ENCODE results near the gene MAGI2. TPM values are rescaled to one million over a fixed set of nuclear protein-coding genes. Genes with fewer than 3 reads are reported as not detected.

Gene MAGI2
- total RNA-seq, 1 experiment from 2014 or later: 14.3 TPM

DNA sequence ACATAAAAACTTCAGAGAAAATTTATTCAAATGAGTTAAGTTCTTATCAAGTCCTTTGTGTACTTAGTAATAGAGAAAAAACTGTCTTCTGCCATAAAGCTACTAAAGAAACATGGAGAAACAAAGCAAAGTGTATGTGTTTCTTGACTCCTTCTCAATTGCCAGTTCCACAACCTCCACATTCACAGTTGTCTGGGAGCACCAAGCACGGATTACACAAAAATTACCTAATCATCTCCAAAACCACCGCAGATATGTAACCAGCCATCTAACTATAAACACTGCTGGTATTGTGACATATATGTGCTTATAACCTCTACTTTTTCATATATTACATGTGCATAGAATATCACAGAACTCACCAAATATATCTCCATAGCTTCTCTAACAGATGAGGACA, 23.1 kb downstream of the MAGI2 start:
- H4K8ac ChIP-seq (replicated peaks; ENCODE audit: insufficient read length, low read depth, low read length): no peak overlapping the region
- no peak overlapping the region for H3K23ac ChIP-seq (ENCODE audit: insufficient read length, low read depth, low read length)
- no peak overlapping the region for H3T11ph ChIP-seq (ENCODE audit: low read length)
- Mint-ChIP-seq H3K27me3 (ENCODE audit: low read depth) (peaks cover 5% of the 10 kb centered on the region), H3K4me3 (no peak overlapping the region), H3K27ac (no peak overlapping the region), H3K36me3 (ENCODE audit: insufficient read depth in 1 of 3, low read depth in 3 of 3) (no peaks in the 10 kb centered on the region), H3K4me1 (no peaks in the 10 kb centered on the region), H3K9me3 (no peaks in the 10 kb centered on the region)
- H2AFZ ChIP-seq (ENCODE audit: low read length): no peak overlapping the region
- no peak overlapping the region for H4K5ac ChIP-seq (ENCODE audit: insufficient read length, low read depth, low read length)
- H4K20me1 ChIP-seq (ENCODE audit: control insufficient read depth, insufficient read depth, insufficient read length): no peaks in the 10 kb centered on the region
- H3K56ac ChIP-seq (ENCODE audit: insufficient read length, low read depth, low read length): no peak overlapping the region
- no peak for DNase-seq
- no peak overlapping the region for H2BK5ac ChIP-seq (ENCODE audit: insufficient read length, low read length)
- no peaks in the 10 kb centered on the region for H3K9me3 ChIP-seq (ENCODE audit: control insufficient read depth, low read depth, low read length)
- no peaks in the 10 kb centered on the region for H3K4me1 ChIP-seq (ENCODE audit: insufficient read depth, low read length)
- no peak overlapping the region for H2AK5ac ChIP-seq (ENCODE audit: insufficient read length, low read length)
- H3K27ac ChIP-seq (ENCODE audit: insufficient read length, low read depth, low read length): no peak overlapping the region
- no peaks in the 10 kb centered on the region for H3K79me1 ChIP-seq (ENCODE audit: insufficient read depth, low read depth, low read length, poor library complexity, severe bottlenecking)
- no peak overlapping the region for H3K18ac ChIP-seq (ENCODE audit: insufficient read length, low read depth, low read length)
- H2BK20ac ChIP-seq (ENCODE audit: low read depth, low read length, poor library complexity, severe bottlenecking): no peak overlapping the region
- H3K9ac ChIP-seq (ENCODE audit: extremely low read depth, insufficient read length, low read length): no peak overlapping the region
- H3K79me2 ChIP-seq (ENCODE audit: insufficient read depth, low read length): no peaks in the 10 kb centered on the region
- no peak overlapping the region for H2BK15ac ChIP-seq (ENCODE audit: low read depth, low read length)
- H3K4me2 ChIP-seq (ENCODE audit: insufficient read depth, insufficient read length, low read length): no peak overlapping the region
- H3K14ac ChIP-seq (ENCODE audit: insufficient read depth, low read length): no peak overlapping the region
- H3K23me2 ChIP-seq (ENCODE audit: insufficient read length, low read depth, low read length, poor library complexity, severe bottlenecking): no peaks in the 10 kb centered on the region
- no peak overlapping the region for H2BK12ac ChIP-seq (ENCODE audit: insufficient read length, low read depth, low read length)
- TF ChIP-seq, protein P1, sequence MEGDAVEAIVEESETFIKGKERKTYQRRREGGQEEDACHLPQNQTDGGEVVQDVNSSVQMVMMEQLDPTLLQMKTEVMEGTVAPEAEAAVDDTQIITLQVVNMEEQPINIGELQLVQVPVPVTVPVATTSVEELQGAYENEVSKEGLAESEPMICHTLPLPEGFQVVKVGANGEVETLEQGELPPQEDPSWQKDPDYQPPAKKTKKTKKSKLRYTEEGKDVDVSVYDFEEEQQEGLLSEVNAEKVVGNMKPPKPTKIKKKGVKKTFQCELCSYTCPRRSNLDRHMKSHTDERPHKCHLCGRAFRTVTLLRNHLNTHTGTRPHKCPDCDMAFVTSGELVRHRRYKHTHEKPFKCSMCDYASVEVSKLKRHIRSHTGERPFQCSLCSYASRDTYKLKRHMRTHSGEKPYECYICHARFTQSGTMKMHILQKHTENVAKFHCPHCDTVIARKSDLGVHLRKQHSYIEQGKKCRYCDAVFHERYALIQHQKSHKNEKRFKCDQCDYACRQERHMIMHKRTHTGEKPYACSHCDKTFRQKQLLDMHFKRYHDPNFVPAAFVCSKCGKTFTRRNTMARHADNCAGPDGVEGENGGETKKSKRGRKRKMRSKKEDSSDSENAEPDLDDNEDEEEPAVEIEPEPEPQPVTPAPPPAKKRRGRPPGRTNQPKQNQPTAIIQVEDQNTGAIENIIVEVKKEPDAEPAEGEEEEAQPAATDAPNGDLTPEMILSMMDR (conservative IDR thresholded peaks at IDR 0.05): no peak
- H3K27me3 ChIP-seq (ENCODE audit: insufficient read depth, low read length): no peaks in the 10 kb centered on the region
- H4K91ac ChIP-seq (ENCODE audit: insufficient read length, low read depth, low read length): no peak overlapping the region
- no CpG with 5 or more reads among the region's 2 CpGs for WGBS (ENCODE audit: extremely low coverage, insufficient read length, low lambda C conversion rate)
- H2BK120ac ChIP-seq (ENCODE audit: low read depth, low read length, poor library complexity, severe bottlenecking): no peak overlapping the region
- H3K4ac ChIP-seq (ENCODE audit: low read depth, low read length): no peak overlapping the region
